Measurements from ENCODE around the gene FXYD4. TPM values are rescaled to one million over a fixed set of nuclear protein-coding genes. Genes with fewer than 3 reads are reported as not detected.

The FXYD4 gene
- total and polyA plus RNA-seq, 4 experiments from 2014 or later, result not detected

DNA sequence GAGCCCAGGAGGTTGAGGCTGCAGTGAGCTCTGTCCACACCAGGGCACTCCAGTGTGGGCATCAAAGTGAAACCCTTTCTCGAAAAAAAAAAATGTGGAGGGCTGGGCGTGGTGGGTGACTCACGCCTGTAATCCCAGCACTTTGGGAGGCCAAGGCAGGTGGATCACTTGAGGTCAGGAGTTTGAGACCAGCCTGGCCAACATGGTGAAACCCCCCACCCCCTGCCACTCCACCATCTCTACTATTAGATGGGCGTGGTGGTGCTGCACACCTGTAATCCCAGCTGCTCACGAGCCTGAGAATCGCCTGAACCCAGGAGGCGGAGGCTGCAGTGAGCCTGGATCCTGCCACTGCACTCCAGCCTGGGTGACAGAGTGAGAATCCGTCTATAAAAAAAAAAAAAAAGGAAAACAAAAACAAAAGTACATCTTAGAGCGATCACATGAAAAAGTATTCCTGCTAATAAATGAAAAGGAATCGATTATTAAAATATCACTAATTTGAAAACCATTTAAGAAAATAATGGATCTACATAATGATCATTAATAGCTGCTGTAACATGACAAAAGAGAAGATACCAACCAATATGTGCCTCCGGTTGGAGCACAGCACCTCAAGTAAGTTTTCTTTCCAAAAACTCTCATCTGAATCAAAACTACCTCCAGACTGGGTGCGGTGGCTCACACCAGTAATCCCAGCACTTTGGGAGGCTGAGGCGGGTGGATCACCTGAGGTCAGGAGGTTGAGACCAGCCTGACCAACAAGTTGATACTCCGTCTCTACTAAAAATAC is 32.7 kb downstream of the FXYD4 start:
- Mint-ChIP-seq H3K9me3 (peaks cover 0 to 2% (median 0%) of the 10 kb centered on the region in 8 donors), H3K27me3 (no peaks in the 10 kb centered on the region), H3K4me3 (peak overlapping the region; percentile 85 to 100 (median 94)), H3K36me3 (peaks cover 23 to 44% of the 10 kb centered on the region in 2 donors), H3K27ac (peak overlapping the region; percentile 93 to 98 (median 95)), H3K4me1 (peaks cover 41 to 74% (median 51%) of the 10 kb centered on the region in 4 donors)
- peak overlapping the region; percentile 81 to 83 for H3K4me3 ChIP-seq (ENCODE audit: low read length in 2 of 2)
- ChIA-PET CTCF (ENCODE audit: partially characterized antibody) (interaction anchor here (0.6 to 1.8 kb wide), 4 partner anchors 12 to 48 kb away, joined by 3 to 5 read pairs (median 4); partner anchors contain the start of gene ZNF487), POLR2A (ENCODE audit: partially characterized antibody) (interaction anchor here (0.8 to 11.9 kb wide), 6 partner anchors 9 to 111 kb away, joined by 4 to 250 read pairs (median 7); partner anchors contain the start of gene ZNF487)
- intact Hi-C loops (cut with micrococcal nuclease), result no loop called here
- peaks cover 67% of the 10 kb centered on the region for H3K4me1 ChIP-seq (ENCODE audit: insufficient read depth, low read length)
- H3K27ac ChIP-seq (ENCODE audit: low read depth, low read length), result peak overlapping the region; percentile 100
- peak in 1 of 5 donors; percentile 48 for DNase-seq
- no peaks in the 10 kb centered on the region for H3K36me3 ChIP-seq (ENCODE audit: insufficient read depth, low read length)
- H3K9me3 ChIP-seq (ENCODE audit: control insufficient read depth in 1 of 2, low read length in 2 of 2), result no peaks in the 10 kb centered on the region
- H3K27me3 ChIP-seq (ENCODE audit: insufficient read depth, low read length), result no peaks in the 10 kb centered on the region

DNA sequence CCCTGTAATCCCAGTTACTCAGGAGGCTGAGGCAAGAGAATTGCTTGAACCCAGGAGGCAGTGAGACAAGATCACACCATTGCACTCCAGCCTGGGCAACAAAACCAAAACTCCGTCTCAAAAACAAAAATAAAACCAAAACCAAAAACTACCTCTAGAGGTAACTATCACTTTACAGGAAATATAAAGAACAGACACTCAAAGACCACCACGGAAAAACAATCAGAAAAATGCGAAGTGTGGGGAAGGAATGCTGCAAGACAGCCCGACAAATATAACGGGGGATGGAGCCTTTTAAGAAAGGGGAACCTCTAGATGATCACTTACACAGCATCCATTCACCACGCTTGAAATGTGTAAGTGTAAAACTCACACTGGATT is 33.3 kb downstream of the FXYD4 start:
- peak overlapping the region; percentile 93 to 98 (median 95) for H3K27ac Mint-ChIP-seq
- peak overlapping the region; percentile 85 to 100 (median 94) for H3K4me3 Mint-ChIP-seq
- H3K9me3 Mint-ChIP-seq, result peaks cover 0 to 2% (median 0%) of the 10 kb centered on the region in 8 donors
- intact Hi-C loops (cut with micrococcal nuclease), result loop anchor here (5.0 kb wide), 3 partner anchors 112 to 767 kb away; partner anchors contain the start of genes ZNF239 and ZNF33B
- Histone ChIP-seq H3K27ac (ENCODE audit: low read depth, low read length) (peak overlapping the region; percentile 100), H3K4me3 (ENCODE audit: low read length in 2 of 2) (peak overlapping the region; percentile 81 to 83), H3K36me3 (ENCODE audit: insufficient read depth, low read length) (no peaks in the 10 kb centered on the region), H3K9me3 (ENCODE audit: control insufficient read depth in 1 of 2, low read length in 2 of 2) (no peaks in the 10 kb centered on the region), H3K27me3 (ENCODE audit: insufficient read depth, low read length) (no peaks in the 10 kb centered on the region), H3K4me1 (ENCODE audit: insufficient read depth, low read length) (peaks cover 62% of the 10 kb centered on the region)
- peaks cover 18 to 42% of the 10 kb centered on the region in 2 donors for H3K36me3 Mint-ChIP-seq
- H3K27me3 Mint-ChIP-seq, result no peaks in the 10 kb centered on the region
- DNase-seq, result peak in 4 of 5 donors; percentile 50 to 60 (median 50)
- ChIA-PET CTCF (ENCODE audit: partially characterized antibody) (interaction anchor here (0.6 to 1.2 kb wide), 2 partner anchors 12 to 47 kb away, joined by 3 read pairs; no protein-coding TSS in a partner anchor), POLR2A (ENCODE audit: partially characterized antibody) (interaction anchor here (2.0 to 11.9 kb wide), 4 partner anchors 10 to 43 kb away, joined by 7 to 250 read pairs (median 38); partner anchors contain the start of gene ZNF487)
- H3K4me1 Mint-ChIP-seq, result peaks cover 36 to 74% (median 48%) of the 10 kb centered on the region in 4 donors

DNA sequence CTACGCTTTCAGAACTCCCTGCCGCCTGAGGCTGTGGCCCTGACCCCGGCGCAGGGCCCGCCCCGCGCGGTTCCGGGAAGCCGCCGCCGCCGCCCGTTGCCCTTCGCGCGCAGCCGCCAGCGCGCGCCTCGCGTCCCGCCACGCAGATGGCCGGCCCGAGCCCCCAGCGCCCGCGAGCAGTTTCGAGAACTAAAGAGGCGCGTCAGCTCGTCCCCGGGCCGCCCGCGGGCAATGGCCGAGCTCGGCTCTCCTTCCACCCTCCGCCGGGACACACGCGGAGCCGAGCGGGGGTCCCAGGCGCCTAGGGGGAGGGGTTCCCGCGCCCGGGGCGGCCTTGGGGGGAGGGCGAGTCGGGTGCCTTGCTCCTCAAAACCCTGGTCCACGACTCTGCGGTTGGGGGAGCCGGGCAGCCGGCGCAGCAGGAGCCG is 35.7 kb downstream of the FXYD4 start:
- Mint-ChIP-seq H3K4me1 (peaks cover 22 to 59% (median 33%) of the 10 kb centered on the region in 4 donors), H3K27me3 (no peaks in the 10 kb centered on the region), H3K27ac (peak overlapping the region; percentile 93 to 100 (median 99)), H3K4me3 (peak overlapping the region; percentile 94 to 100 (median 98)), H3K36me3 (peaks cover 12 to 37% of the 10 kb centered on the region in 2 donors), H3K9me3 (peaks cover 0 to 2% (median 0%) of the 10 kb centered on the region in 8 donors)
- Histone ChIP-seq H3K36me3 (ENCODE audit: insufficient read depth, low read length) (no peaks in the 10 kb centered on the region), H3K4me1 (ENCODE audit: insufficient read depth, low read length) (peaks cover 45% of the 10 kb centered on the region), H3K9me3 (ENCODE audit: control insufficient read depth in 1 of 2, low read length in 2 of 2) (no peaks in the 10 kb centered on the region), H3K27ac (ENCODE audit: low read depth, low read length) (peak overlapping the region; percentile 100), H3K4me3 (ENCODE audit: low read length in 2 of 2) (peak overlapping the region; percentile 83 to 85), H3K27me3 (ENCODE audit: insufficient read depth, low read length) (no peaks in the 10 kb centered on the region)
- ChIA-PET CTCF (ENCODE audit: partially characterized antibody) (interaction anchor here (0.8 to 1.6 kb wide), 7 partner anchors 9 to 55 kb away, joined by 4 to 6 read pairs (median 5); partner anchors contain the start of gene ZNF487), POLR2A (ENCODE audit: partially characterized antibody) (interaction anchor here (0.8 to 11.9 kb wide), 12 partner anchors 12 to 269 kb away, joined by 3 to 250 read pairs (median 5); partner anchors contain the start of genes CSGALNACT2, RASGEF1A and ZNF487)
- DNase-seq, result peak; percentile 50 to 69 (median 61)
- intact Hi-C loops (cut with micrococcal nuclease), result loop anchor here (1.0 to 5.0 kb wide), 5 partner anchors 10 to 770 kb away; partner anchors contain the start of genes CSGALNACT2, ZNF239 and ZNF33B

DNA sequence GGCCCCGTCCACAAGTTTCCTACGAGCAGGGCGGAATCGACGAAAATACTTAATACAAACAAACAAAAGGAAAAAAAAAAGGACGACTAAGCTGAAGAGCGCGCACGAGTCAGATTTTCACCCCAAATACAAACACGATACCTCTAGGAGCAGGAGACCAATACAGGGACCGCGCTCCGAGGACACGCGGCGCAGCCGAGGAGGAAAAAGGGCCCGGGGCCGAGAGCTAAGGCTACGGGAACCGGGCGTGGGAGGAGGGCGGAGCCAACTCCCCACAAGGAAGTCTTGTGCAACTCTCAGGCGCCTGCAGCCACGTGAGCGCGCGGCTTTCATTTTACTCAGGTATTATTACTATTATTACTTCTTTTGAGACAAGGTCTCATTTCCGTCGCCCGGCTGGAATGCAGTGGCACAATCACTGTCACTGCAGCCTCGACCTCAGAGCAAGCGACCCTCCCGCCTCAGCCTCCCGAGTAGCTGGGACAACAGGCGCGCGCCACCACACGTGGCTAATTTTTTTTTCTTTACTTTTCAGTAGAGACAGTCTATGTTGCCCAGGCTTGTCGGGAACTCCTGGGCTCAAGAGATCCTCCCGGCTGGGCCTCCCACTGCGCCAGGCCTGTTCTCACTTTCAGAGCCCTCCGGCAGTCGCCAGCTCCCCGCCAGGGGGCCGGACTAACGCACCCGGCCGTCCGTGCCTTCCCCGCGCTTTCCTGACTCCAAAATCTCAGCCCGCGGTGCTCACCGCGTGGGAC is 36.3 kb downstream of the FXYD4 start:
- Histone ChIP-seq H3K36me3 (ENCODE audit: insufficient read depth, low read length) (no peaks in the 10 kb centered on the region), H3K4me3 (ENCODE audit: low read length in 2 of 2) (peak overlapping the region; percentile 83 to 85), H3K27me3 (ENCODE audit: insufficient read depth, low read length) (no peaks in the 10 kb centered on the region), H3K27ac (ENCODE audit: low read depth, low read length) (peak overlapping the region; percentile 100), H3K4me1 (ENCODE audit: insufficient read depth, low read length) (peaks cover 39% of the 10 kb centered on the region), H3K9me3 (ENCODE audit: control insufficient read depth in 1 of 2, low read length in 2 of 2) (no peaks in the 10 kb centered on the region)
- intact Hi-C loops (cut with micrococcal nuclease), result loop anchor here (1.0 to 5.0 kb wide), 5 partner anchors 10 to 770 kb away; partner anchors contain the start of genes CSGALNACT2, ZNF239 and ZNF33B
- Mint-ChIP-seq H3K9me3 (peaks cover 0 to 2% (median 0%) of the 10 kb centered on the region in 8 donors), H3K4me3 (peak overlapping the region; percentile 94 to 100 (median 98)), H3K4me1 (peaks cover 18 to 53% (median 27%) of the 10 kb centered on the region in 4 donors), H3K36me3 (peaks cover 12 to 31% of the 10 kb centered on the region in 2 donors), H3K27ac (peak overlapping the region; percentile 93 to 100 (median 99)), H3K27me3 (no peaks in the 10 kb centered on the region)
- CTCF ChIA-PET (ENCODE audit: partially characterized antibody), result interaction anchor here (0.8 to 1.6 kb wide), 7 partner anchors 10 to 55 kb away, joined by 4 to 6 read pairs (median 5); partner anchors contain the start of gene ZNF487
- peak; percentile 81 to 89 (median 84) for DNase-seq
- POLR2A ChIA-PET (ENCODE audit: partially characterized antibody), result interaction anchor here (0.6 to 11.9 kb wide), 13 partner anchors 12 to 270 kb away, joined by 3 to 250 read pairs (median 5); partner anchors contain the start of genes CSGALNACT2, RASGEF1A and ZNF487

DNA sequence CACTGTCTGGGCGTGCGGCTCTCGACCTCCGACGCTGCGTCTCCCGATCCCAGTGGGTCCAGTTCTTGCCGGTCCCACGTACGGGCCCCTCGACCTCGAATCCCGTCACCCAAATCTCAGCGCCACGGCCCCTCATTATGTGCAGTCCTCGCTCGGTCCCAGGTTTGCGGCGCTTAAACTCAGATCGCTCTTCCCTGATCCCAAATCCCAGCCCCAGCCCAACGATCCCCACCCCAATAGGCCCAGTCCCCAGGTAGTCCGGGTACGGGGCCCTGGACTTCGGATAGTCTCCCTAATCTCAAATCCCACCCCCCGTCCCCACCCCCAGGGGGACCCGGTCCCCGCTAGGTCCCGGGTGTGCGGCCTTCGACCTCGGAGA is 36.9 kb downstream of the FXYD4 start:
- H3K4me3 ChIP-seq (ENCODE audit: low read length in 2 of 2), result peak overlapping the region; percentile 83 to 85
- Mint-ChIP-seq H3K36me3 (peaks cover 7 to 25% of the 10 kb centered on the region in 2 donors), H3K9me3 (peaks cover 0 to 2% (median 0%) of the 10 kb centered on the region in 8 donors), H3K4me1 (peaks cover 12 to 47% (median 22%) of the 10 kb centered on the region in 4 donors), H3K27me3 (no peaks in the 10 kb centered on the region), H3K27ac (peak overlapping the region; percentile 93 to 100 (median 99)), H3K4me3 (peak overlapping the region; percentile 94 to 100 (median 98))
- H3K27me3 ChIP-seq (ENCODE audit: insufficient read depth, low read length), result no peaks in the 10 kb centered on the region
- H3K36me3 ChIP-seq (ENCODE audit: insufficient read depth, low read length), result no peaks in the 10 kb centered on the region
- peaks cover 34% of the 10 kb centered on the region for H3K4me1 ChIP-seq (ENCODE audit: insufficient read depth, low read length)
- DNase-seq, result no peak
- intact Hi-C loops (cut with micrococcal nuclease), result loop anchor here (5.0 kb wide), 3 partner anchors 116 to 771 kb away; partner anchors contain the start of genes ZNF239 and ZNF33B
- peak overlapping the region; percentile 100 for H3K27ac ChIP-seq (ENCODE audit: low read depth, low read length)
- CTCF ChIA-PET (ENCODE audit: partially characterized antibody), result interaction anchor here (0.8 to 1.6 kb wide), 5 partner anchors 10 to 41 kb away, joined by 4 to 6 read pairs (median 5); partner anchors contain the start of gene ZNF487
- POLR2A ChIA-PET (ENCODE audit: partially characterized antibody), result interaction anchor here (0.8 to 11.9 kb wide), 9 partner anchors 12 to 270 kb away, joined by 3 to 250 read pairs (median 6); partner anchors contain the start of genes CSGALNACT2, RASGEF1A and ZNF487
- H3K9me3 ChIP-seq (ENCODE audit: control insufficient read depth in 1 of 2, low read length in 2 of 2), result no peaks in the 10 kb centered on the region

Data from CD4-positive, alpha-beta memory T cell (primary cell).